Measurements from ENCODE around the gene CDK8. TPM values are rescaled to one million over a fixed set of nuclear protein-coding genes. Genes with fewer than 3 reads are reported as not detected.
"Not testable (repeated sequence)": the region's sequence is repeated elsewhere in the genome, so short reads cannot be mapped to it uniquely, and the experiment has no call there.

Gene CDK8
- total RNA-seq, 1 experiment from 2014 or later: 9.4 TPM

DNA sequence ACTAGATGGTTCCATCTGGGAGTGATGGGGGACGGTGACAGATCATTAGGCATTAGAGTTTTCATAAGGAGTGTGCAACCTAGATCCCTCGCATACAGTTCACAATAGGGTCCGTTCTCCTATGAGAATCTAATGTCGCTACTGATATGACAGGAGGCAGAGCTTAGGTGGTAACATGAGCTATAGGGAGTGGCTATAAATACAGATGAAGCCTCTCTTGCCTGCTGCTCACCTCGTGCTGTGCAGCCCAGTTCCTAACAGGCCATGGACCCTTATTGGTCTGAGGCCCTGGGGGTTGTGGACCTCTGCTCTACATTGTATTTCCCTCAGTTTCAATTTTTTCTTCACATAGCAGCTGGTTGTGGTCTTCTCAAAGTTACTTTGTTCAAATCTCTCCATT lies 56.5 kb downstream of the CDK8 start:
- Mint-ChIP-seq H3K4me1 (ENCODE audit: low read depth, unreplicated experiment) (peaks cover 12% of the 10 kb centered on the region), H3K27me3 (ENCODE audit: unreplicated experiment) (no peaks in the 10 kb centered on the region), H3K27ac (ENCODE audit: unreplicated experiment) (no peak overlapping the region), H3K4me3 (ENCODE audit: low read depth, unreplicated experiment) (no peak overlapping the region), H3K9me3 (ENCODE audit: low read depth, unreplicated experiment) (no peaks in the 10 kb centered on the region), H3K36me3 (ENCODE audit: insufficient read depth, unreplicated experiment) (no peaks in the 10 kb centered on the region)
- DNase-seq: no peak
- CTCF ChIA-PET: no interaction called here
- BruUV-seq (replicated peaks): no TSS peak
- intact Hi-C loops (cut with micrococcal nuclease; ENCODE audit: unreplicated experiment): no loop called here
- TF ChIP-seq, protein P1, sequence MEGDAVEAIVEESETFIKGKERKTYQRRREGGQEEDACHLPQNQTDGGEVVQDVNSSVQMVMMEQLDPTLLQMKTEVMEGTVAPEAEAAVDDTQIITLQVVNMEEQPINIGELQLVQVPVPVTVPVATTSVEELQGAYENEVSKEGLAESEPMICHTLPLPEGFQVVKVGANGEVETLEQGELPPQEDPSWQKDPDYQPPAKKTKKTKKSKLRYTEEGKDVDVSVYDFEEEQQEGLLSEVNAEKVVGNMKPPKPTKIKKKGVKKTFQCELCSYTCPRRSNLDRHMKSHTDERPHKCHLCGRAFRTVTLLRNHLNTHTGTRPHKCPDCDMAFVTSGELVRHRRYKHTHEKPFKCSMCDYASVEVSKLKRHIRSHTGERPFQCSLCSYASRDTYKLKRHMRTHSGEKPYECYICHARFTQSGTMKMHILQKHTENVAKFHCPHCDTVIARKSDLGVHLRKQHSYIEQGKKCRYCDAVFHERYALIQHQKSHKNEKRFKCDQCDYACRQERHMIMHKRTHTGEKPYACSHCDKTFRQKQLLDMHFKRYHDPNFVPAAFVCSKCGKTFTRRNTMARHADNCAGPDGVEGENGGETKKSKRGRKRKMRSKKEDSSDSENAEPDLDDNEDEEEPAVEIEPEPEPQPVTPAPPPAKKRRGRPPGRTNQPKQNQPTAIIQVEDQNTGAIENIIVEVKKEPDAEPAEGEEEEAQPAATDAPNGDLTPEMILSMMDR (IDR thresholded peaks at IDR 0.05; ENCODE audit: unreplicated experiment): no peak

DNA sequence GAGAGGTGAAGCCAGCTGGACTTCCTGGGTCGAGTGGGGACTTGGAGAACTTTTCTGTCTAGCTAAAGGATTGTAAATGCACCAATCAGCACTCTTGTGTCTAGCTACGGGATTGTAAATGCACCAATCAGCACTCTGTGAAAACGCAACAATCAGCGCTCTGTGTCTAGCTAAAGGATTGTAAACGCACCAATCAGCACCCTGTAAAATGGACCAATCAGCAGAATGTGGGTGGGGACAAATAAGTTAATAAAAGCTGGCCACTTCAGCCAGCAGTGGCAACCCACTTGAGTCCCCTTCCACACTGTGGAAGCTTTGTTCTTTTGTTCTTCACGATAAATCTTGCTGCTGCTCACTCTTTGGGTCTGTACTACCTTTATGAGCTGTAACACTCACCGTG lies 58.1 kb downstream of the CDK8 start:
- H3K9me3 Mint-ChIP-seq (ENCODE audit: low read depth, unreplicated experiment); CTCF ChIA-PET; H3K27me3 Mint-ChIP-seq (ENCODE audit: unreplicated experiment); H3K4me3 Mint-ChIP-seq (ENCODE audit: low read depth, unreplicated experiment); H3K27ac Mint-ChIP-seq (ENCODE audit: unreplicated experiment); BruUV-seq (replicated peaks); H3K36me3 Mint-ChIP-seq (ENCODE audit: insufficient read depth, unreplicated experiment); intact Hi-C loops (cut with micrococcal nuclease; ENCODE audit: unreplicated experiment); DNase-seq: not testable (repeated sequence)
- H3K4me1 Mint-ChIP-seq (ENCODE audit: low read depth, unreplicated experiment): peaks cover 12% of the 10 kb centered on the region

DNA sequence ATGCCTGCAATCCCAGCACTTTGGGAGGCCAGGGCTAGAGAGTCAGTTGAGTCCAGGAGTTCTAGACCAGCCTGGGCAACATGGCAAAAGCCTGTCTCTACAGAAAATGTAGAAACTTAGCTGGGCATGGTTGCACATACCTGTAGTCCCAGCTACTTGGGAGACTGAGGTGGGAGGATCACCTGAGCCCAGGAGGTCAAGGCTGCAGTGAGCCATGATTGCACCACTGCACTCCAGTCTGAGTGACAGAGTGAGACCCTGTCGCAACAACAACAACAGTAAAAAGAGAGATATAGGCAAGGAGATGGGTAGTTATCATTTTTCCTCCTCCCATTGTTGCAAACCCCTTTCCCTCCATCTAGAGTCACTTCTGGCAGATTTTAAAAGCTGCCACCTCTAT lies 62.2 kb downstream of the CDK8 start:
- H3K27ac Mint-ChIP-seq (ENCODE audit: unreplicated experiment); CTCF ChIA-PET; BruUV-seq (replicated peaks): not testable (repeated sequence)

DNA sequence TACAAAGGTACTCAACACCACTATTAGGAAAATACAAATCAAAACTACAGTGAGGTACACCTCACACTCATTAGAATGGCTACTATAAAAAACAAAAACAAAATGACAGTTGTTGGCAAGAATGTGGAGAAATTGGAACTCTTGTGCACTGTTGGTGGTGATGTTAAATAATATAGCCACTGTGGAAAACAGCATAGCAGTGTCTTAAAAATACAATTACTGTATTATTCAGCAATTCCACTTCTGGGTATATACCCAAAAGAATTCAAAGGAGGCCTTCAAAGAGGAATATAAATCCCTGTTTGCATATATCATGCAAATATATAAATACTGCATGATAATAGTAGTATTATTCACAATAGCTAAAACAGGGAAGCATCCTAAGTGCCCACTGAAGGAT lies 66.8 kb downstream of the CDK8 start:
- no TSS peak for BruUV-seq (replicated peaks)
- peaks cover 8% of the 10 kb centered on the region for H3K4me1 Mint-ChIP-seq (ENCODE audit: low read depth, unreplicated experiment)
- no peaks in the 10 kb centered on the region for H3K27me3 Mint-ChIP-seq (ENCODE audit: unreplicated experiment)
- H3K27ac Mint-ChIP-seq (ENCODE audit: unreplicated experiment): no peak overlapping the region
- no peaks in the 10 kb centered on the region for H3K36me3 Mint-ChIP-seq (ENCODE audit: insufficient read depth, unreplicated experiment)
- CTCF ChIA-PET: no interaction called here
- TF ChIP-seq, protein P1 (IDR thresholded peaks at IDR 0.05; ENCODE audit: unreplicated experiment): no peak
- DNase-seq: no peak
- intact Hi-C loops (cut with micrococcal nuclease; ENCODE audit: unreplicated experiment): no loop called here
- no peak overlapping the region for H3K4me3 Mint-ChIP-seq (ENCODE audit: low read depth, unreplicated experiment)
- no peaks in the 10 kb centered on the region for H3K9me3 Mint-ChIP-seq (ENCODE audit: low read depth, unreplicated experiment)

More for the DNA sequence above, 62.2 kb downstream of the CDK8 start:
- H3K4me3 Mint-ChIP-seq (ENCODE audit: low read depth, unreplicated experiment); H3K36me3 Mint-ChIP-seq (ENCODE audit: insufficient read depth, unreplicated experiment); H3K27me3 Mint-ChIP-seq (ENCODE audit: unreplicated experiment); intact Hi-C loops (cut with micrococcal nuclease; ENCODE audit: unreplicated experiment); H3K9me3 Mint-ChIP-seq (ENCODE audit: low read depth, unreplicated experiment); DNase-seq: not testable (repeated sequence)
- peaks cover 12% of the 10 kb centered on the region for H3K4me1 Mint-ChIP-seq (ENCODE audit: low read depth, unreplicated experiment)

DNA sequence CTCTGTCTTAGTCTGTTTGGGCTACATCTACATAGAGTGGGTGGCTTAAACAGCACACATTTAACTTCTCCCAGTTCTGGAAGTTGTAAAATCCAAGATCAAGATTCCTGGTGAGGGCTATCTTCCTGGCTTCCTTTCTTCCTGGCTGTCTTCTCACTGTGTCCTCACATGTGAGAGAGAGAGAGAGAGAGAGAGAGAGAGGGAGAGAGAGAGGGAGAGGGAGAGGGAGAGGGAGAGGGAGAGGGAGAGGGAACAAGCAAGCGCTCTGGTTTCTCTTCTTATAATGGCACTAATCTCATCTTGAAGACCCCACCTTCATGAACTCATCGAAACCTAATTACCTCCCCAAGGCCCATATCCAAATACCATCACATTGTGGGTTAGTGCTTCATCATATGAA lies 69.2 kb downstream of the CDK8 start:
- Mint-ChIP-seq H3K4me3 (ENCODE audit: low read depth, unreplicated experiment) (no peak overlapping the region), H3K9me3 (ENCODE audit: low read depth, unreplicated experiment) (no peaks in the 10 kb centered on the region), H3K4me1 (ENCODE audit: low read depth, unreplicated experiment) (peaks cover 10% of the 10 kb centered on the region), H3K27ac (ENCODE audit: unreplicated experiment) (no peak overlapping the region), H3K36me3 (ENCODE audit: insufficient read depth, unreplicated experiment) (no peaks in the 10 kb centered on the region), H3K27me3 (ENCODE audit: unreplicated experiment) (no peaks in the 10 kb centered on the region)
- no peak for DNase-seq
- TF ChIP-seq, protein P1 (IDR thresholded peaks at IDR 0.05; ENCODE audit: unreplicated experiment): no peak
- intact Hi-C loops (cut with micrococcal nuclease; ENCODE audit: unreplicated experiment): no loop called here
- no TSS peak for BruUV-seq (replicated peaks)
- CTCF ChIA-PET: no interaction called here
